Skin of body (tissue), 2 donors: Measurements from ENCODE around the gene ANGPTL7. TPM values are rescaled to one million over a fixed set of nuclear protein-coding genes. Genes with fewer than 3 reads are reported as not detected.
"Not testable (repeated sequence)": the region's sequence is repeated elsewhere in the genome, so short reads cannot be mapped to it uniquely, and the experiment has no call there.

Experiments used
- DNase-seq: peaks from one replicate; lab custom pipeline; 2025; lab: John Stamatoyannopoulos, UW
- total RNA-seq: library from RNA; depleted of rRNA; stranded (reverse); fragments of >200 nt; gene quantifications from one replicate; pipeline ENCODE4 v1.2.3, GENCODE V29; 2014

Gene ANGPTL7
- total RNA-seq, 1 donor from 2014 or later, result 25.2 TPM

DNA sequence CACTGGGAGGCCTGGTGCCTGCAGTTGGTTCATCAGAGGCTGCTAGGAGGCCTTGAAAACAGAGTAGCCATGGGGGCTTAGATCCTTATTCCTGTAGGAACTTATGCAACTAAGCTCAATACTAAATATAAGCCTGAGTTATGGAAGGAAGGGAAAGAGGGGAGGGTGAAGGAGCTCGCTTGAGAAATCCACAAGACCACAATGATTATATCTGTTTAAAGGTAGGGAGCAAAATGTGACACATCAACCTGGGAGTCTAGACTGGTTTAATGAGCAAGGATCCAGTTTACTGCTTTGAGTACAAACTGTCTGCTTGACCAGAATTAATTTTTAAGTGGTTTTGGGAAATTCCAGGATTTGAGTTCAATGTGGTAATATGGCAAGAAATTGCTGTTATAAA, 20.4 kb upstream of the ANGPTL7 start:
- no peak for DNase-seq

DNA sequence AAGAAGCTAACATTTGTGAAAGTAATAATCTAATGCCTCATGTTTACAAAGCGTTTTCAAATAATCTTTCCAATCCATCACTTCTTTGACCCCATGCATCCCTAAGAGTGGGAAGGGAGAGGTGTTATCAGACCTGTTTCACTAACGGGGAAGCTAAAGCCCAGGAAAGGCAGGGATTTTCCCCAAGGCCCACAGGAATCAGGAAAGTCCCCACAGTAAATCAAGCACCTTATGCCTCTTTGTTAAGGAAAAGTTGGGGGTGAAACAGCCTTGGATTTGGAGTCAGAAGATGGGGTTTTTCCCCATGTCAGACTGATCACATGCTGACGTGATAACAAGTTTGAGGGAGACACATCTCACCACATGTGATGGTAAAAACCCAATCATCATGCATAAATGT, 20.0 kb upstream of the ANGPTL7 start:
- DNase-seq, result no peak

DNA sequence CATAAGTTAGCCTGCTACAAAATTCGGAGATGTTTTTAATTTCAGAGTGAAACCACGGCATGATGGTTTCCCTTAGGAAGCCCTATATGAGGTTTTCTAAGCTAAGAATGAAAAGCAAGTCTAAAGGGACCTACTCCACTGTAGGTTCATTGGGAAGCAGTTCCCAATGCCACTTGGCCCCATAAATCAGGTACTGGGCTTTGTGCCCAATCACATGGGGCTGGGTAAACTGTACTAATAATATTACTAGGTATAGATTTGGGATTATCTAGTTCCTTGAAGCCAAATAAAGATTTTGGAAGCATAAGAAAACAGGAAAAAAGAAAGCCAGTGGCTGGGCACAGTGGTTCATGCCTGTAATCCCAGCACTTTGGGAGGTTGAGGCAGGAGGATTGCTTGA, 19.1 kb upstream of the ANGPTL7 start:
- DNase-seq, result no peak

DNA sequence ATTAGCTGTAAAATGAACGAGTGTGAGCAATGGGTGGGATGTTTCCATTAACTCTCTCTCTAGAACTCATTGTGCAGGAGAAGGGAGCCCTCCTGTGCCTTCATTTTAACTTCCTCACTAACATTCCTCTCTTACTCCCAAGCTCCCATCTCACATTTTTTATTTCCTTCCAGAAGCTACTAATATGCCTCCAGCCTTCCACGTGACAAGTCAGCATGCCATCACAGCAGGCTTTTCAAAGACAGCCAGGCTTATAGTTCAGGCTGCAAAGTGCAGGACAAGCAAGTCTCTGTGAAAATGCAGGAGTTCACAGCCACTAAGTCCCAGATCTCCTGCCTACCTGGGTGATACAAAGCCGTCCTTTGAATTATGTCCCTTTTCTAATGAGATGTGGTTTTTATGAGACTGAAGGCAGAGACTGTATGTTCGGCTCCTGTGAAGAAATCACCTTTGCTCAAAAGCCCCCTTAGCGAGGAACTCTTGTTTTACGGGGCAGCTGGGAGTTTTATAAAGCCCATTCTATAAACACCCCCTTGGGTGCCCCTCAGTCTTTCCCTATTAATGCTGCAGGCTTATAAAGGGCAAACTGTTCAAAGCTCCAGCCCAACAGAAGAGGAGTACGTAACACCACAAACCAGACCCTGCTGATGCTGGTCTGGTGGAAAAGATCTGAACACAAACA, 14.8 kb upstream of the ANGPTL7 start:
- no peak for DNase-seq

DNA sequence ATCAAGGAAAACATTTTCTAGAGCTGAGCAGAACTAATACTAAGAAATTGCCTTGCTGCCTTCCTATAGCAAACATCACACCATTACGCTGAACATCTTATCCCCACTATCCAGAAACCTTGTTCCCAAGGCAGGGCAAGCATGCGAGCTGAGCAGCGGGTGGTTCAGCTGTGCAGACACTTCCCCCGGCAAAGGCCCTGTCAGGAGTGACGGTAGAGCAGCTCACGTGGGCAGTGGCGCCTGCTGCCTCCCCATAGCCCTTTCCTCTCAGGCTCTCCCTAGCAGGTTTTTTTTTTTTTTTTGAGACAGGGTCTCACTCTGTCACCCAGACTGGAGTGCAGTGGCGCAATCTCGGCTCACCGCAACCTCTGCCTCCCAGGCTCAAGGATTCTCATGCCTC, 13.7 kb upstream of the ANGPTL7 start:
- no peak for DNase-seq

DNA sequence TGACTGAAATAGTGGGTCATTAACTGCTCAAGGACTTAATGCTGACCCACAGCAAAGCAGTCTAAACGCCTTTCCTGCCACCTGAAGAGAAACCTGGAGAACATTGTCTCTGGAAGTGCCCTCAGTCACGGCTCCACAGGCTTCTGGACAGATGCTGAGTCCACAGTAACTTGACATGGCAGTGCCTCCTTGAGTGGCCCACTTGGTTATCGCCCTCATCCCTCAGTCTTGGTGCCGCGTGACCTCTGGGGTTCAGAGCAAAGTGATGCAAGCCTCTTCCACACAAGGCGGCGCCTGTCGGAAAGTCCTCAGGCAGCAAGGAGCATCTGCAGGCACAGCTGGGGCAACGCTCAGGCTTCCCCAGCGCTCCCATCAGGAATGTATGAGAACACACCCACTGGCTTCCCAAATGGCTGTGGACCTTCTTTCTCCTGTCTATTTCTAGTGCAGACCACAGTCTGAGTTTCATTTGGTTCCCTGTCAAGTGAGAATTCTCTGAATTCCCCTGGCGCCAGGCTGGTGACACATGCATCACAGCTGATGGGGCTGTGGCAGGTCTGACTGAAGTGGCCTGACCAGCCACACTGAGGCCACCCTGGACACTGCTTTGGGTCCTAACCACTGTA, 13.0 kb upstream of the ANGPTL7 start:
- DNase-seq, result no peak

DNA sequence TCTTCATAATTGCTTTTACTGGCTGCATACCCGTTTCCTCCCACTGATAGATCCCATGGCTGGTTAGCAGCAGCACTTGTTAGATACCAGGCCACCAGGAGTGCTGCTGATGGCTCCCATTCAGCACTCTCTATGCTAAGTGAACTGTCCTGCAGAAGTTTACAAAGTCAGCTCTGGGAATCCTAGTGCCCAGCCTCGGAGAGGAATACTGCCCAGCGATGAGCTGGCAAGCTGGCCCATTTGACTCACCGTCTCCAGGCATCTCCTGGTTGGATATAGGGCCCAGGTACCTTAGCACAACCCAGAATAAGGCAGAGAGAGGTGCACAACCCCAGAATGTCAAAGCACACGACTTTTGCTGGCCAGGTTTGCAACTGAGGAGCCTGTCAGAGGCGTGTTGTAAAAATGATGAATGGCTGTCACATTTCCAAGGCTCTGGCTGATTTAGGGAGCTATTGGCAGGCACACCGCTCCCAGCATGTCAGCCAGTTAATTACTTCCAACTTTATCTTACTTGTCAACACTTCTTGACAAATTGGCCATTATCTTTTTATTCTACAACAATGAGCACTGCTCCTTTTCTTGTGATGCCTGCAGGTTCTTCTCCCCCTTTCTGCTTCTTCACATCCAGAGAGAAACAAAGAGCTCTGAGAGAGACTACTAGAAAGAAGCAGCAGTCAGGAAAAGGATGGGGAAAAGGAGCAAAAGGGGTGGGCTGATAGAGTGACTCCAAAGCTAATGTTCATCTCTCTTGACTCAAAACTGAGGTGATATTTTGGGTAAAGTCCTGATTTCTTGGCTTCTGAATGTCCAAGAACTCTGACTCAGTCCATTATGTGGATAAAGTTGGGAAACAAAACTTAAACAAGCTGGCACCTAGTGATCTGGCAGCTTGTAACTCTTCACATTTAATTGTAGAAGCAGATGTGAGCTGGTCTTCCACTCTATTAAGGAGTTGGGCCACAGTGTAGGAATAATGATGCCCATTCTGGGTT, 10.8 kb upstream of the ANGPTL7 start:
- no peak for DNase-seq

DNA sequence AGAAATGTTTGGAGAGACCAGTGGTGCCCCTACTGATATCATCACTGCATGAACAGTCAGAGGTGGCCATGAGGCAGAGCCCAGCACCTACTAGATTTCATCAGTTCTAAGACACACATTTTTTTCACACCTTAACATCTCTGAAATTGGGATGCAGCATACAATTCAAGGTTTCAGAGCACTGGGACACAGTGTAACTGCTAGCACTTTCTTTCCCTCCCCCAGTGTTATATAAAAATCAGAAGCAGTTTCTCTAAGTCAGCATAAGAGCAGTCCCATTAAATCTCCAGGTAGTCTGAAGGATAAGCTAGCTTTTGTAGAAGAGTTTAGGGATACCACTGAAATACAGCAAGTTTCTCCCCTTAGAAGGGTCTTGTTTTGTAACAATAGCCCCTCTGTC, 10.0 kb upstream of the ANGPTL7 start:
- no peak for DNase-seq

DNA sequence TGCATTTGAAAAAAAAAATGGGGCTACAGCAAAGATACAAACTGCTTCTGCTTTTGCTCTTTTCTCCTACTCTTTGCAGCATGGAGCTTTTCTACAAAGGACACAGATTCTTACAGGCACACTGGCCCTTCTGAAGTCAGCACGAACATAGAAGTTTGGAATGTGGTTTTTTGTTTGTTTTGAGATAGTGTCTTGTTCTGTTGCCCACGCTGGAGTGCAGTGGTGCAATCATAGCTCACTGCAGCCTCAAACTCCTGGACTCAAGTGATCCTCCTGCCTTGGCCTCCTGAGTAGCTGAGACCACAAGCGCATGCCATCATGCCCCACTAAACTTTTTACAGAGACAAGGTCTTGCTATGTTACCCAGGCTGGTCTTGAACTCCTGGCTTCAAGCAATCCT, 9.4 kb upstream of the ANGPTL7 start:
- not testable (repeated sequence) for DNase-seq

DNA sequence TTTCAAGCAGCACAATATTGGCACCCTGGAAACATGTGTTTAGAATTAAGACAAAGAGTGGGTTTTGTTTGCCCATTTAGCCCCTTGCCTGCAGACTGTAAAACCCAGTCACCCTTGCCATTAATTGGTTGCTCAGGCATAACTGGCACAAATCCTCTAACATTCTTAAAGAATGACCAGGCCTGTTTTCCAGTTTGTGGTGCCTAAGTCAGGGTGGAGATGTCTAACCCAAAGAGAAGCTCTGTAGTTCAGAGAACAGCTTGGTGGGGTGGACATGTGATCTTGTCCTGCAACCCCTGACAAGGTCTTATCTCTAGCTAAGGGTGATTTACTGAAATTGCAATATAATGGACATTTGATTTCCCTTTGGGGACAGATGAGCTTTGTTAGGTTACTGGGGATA, 8.8 kb upstream of the ANGPTL7 start:
- DNase-seq, result no peak

DNA sequence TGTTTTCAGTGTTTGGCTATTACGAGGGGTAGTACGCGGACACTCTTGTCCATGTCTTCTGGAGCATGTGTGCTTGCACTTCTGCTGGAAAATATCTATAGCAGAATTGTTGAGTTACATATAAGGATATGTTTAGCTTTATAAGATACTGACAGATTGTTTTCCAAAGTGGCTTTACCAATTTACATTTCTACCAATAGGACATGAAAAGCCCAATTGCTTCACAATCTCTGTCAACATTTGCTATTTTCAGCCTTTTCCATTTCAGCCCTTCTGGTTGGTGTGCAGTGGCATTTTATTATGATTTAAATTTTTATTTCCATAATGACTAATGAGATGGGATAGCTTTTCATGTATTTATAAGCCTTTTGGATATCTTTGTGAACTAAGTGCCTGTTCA, 6.3 kb upstream of the ANGPTL7 start:
- DNase-seq, result no peak

DNA sequence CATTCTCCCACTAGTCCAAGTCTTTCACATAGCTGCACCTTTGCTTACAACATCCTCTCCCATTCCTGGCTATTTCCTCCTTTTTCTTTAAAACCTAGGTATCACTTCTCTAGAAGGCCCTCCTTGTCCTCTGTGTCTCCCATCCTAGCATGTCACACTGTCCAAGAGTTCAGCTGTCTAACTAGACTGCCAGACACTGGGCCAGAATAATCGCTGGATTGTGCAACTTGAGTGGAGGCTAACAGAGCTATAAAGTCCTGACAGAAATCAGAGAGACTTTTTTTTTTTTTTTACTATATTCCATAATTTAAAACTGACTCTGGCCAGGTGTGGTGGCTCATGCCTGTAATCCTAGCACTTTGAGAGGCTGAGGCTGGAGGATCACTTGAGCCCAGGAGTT, 4.2 kb upstream of the ANGPTL7 start:
- no peak for DNase-seq

DNA sequence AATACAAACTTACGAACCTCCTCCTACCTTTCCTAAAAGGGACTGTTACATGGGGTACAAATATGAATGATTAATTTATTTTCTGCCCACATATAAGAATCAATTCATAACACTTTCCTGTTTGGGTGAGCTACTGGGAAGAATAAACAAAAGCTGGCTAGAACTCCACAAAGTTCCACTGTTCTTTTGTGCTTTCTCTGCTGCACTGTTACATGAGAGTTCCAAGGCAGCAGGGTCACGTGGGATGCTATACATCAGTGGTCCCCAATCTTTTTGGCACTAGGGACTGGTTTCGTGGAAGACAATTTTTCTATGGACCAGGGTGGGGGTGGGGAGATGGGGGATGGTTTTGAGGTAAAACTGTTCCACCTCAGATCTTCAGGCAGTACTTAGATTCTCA, 2.2 kb upstream of the ANGPTL7 start:
- no peak for DNase-seq

DNA sequence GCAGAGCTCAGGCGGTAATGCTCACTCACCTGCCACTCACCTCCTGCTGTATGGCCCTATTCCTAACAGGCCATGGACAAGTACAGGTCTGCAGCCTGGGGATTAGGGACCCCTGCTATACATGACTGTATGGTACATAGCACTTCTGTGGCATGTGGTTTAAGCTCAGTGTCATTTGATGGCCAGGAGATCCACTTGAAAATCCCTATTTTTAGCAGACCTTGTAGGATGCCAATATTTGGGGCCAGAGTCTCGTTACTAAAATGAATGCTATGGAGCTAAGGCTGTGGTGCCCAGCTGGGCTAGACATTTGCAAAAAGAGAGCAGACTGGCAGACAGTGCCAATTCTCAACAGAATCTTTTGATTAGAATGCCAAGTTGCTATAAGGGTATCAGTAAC, 1.7 kb upstream of the ANGPTL7 start:
- no peak for DNase-seq

DNA sequence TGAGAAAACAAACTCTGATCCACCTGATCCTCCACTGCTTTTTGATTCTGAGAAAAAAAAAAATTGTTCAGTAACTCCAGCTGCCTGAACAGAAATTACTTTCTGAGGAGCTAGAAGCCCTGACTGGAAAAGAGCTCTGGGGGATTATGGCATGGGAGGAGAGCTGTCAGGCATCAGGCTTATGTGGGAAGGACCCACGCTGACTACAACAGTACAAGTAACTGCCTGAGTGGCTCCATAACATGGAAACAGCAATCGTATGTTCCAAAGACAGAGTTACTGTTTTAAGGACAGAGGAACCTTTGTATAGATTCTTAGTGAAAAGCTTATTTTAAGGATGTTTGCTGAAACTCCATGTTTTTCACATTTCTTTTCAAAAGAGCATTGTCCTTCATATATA, 1.2 kb upstream of the ANGPTL7 start:
- DNase-seq, result no peak

DNA sequence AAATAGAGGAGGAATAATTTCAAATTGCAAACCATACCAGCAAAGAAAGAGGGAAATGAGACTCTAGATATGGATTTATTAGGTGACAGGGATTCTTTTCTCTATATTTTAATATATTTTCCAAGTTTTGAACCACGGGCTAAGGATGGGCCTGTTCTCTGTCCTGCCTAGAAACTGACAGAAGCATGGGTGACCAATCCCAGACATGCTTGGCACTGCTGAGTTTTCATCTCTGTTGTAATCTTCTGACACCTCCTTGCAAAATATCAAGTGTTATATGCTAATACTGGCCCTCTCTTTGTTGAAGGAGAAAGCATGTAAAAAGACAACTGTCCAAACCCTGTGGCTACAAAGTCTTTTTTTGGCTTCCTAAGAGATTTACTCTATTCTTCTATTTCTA, 774 bp upstream of the ANGPTL7 start:
- no peak for DNase-seq

DNA sequence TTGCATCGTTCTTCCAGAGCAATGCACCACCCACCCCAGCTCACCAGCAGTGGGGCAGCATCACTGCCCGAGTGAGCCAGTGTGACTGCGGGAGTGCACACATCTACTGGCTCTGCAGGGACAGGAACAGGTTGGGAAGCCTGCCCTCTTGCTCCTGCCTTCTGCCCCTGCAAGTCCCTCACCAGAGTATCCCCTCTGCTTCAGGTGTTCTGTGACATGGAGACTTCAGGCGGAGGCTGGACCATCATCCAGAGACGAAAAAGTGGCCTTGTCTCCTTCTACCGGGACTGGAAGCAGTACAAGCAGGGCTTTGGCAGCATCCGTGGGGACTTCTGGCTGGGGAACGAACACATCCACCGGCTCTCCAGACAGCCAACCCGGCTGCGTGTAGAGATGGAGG, 4.2 kb downstream of the ANGPTL7 start:
- DNase-seq, result no peak

DNA sequence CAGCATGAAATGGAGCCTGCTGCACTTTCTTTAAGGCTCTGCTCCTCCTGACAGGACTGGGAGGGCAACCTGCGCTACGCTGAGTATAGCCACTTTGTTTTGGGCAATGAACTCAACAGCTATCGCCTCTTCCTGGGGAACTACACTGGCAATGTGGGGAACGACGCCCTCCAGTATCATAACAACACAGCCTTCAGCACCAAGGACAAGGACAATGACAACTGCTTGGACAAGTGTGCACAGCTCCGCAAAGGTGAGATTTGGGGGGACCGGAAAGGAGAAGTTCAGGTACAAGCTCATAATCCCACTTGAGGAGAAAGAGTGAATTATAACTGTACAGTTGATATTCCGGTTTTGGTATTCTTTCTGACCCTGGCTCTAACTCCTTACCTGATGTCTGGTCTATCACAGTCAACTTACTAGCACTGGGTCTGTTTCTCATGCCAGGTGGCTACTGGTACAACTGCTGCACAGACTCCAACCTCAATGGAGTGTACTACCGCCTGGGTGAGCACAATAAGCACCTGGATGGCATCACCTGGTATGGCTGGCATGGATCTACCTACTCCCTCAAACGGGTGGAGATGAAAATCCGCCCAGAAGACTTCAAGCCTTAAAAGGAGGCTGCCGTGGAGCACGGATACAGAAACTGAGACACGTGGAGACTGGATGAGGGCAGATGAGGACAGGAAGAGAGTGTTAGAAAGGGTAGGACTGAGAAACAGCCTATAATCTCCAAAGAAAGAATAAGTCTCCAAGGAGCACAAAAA, 5.4 kb downstream of the ANGPTL7 start:
- no peak for DNase-seq

DNA sequence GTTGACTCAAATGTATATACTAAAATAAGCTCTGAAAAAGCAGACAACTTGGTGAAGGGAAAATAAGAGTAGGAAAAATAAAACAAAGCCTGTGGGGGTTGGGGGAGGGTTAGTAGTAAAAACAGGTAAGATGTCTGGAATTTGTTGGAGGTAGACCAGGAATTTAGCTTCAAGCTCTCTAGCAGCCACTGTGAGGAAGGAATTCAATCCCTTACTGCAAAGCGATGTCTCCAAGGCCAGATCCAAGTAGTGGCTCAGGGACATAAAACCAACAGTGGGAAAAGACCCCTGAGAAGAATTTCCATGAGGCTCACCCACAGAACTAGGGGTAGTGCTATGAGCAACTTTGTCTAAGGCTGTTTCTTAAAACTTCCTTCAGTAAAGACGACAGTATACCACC, 7.8 kb downstream of the ANGPTL7 start:
- no peak for DNase-seq

DNA sequence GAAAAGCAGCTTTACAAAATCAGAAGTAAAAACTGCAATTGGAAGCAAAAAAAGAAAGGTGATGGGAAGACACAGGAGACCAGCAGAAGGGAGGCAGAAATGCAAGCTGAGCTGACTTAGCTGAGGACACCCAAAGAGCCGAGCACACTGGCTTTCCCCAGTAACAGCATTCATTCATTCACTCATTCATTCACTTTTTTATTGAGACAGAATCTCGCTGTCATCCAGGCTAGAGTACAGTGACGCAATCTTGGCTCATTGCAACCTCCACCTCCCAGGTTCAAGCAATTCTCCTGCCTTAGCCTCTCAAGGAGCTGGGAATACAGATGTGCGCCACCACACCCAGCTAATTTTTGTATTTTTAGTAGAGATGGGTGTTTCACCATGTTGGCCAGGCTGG, 8.2 kb downstream of the ANGPTL7 start:
- DNase-seq, result no peak

DNA sequence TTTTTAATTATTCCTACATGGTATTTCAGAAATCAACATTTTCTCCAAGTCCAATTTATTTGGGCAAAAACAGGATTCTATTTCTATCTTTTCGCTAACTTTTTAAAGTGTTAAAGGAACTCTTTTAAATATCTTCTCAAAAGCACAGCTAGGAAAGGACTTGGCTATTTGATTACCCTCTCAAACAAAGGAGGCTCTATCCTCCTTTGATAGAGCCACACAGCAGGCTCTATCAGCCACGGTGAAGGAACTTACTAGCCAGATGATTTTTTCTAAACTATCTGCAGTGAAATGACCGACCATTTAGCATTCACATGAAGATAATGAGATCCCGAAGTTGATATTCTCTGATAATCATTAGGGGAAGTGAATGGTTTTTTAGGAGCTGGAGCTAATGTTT, 9.1 kb downstream of the ANGPTL7 start:
- DNase-seq, result no peak
